Subcutaneous abdominal adipose tissue (tissue), 5 donors: ENCODE data around the gene MTA1.

Experiments used
- H3K27ac ChIP-seq: one replicate; pipeline ENCODE4 v1.7.0; 2013; ENCODE audit warnings: low read depth, mild to moderate bottlenecking, inconsistent platforms, low read length, moderate library complexity
- H3K27me3 ChIP-seq, 5 donors: one replicate each; pipeline ENCODE4 v1.7.0; 2013; ENCODE audit warnings: low read length in 5 of 5, inconsistent platforms in 1 of 5; ENCODE audit not compliant: control insufficient read depth in 5 of 5, insufficient read depth in 4 of 5
- H3K36me3 ChIP-seq, 5 donors: one replicate each; pipeline ENCODE4 v1.7.0; 2013; ENCODE audit warnings: low read length in 5 of 5; ENCODE audit not compliant: control insufficient read depth in 5 of 5, insufficient read depth in 5 of 5
- H3K4me1 ChIP-seq, 5 donors: one replicate each; pipeline ENCODE4 v1.7.0; 2013; ENCODE audit warnings: low read length in 5 of 5, mild to moderate bottlenecking in 3 of 5, moderate library complexity in 1 of 5; ENCODE audit not compliant: control insufficient read depth in 5 of 5, insufficient read depth in 5 of 5
- H3K4me3 ChIP-seq, 5 donors: one replicate each; pipeline ENCODE4 v1.7.0; 2013; ENCODE audit warnings: low read length in 5 of 5, low read depth in 1 of 5
- H3K9ac ChIP-seq, 5 donors: one replicate each; pipeline ENCODE4 v1.7.0; 2013; ENCODE audit warnings: low read length in 5 of 5, mild to moderate bottlenecking in 4 of 5, moderate library complexity in 3 of 5
- H3K9me3 ChIP-seq, 5 donors: one replicate each; pipeline ENCODE4 v1.7.0; 2013; ENCODE audit warnings: low read length in 5 of 5; ENCODE audit not compliant: control insufficient read depth in 5 of 5
- donor health status: healthy.
- donor health status: healthy.
- donor health status: healthy.
- donor health status: healthy.
- donor health status: healthy.

Gene MTA1

DNA sequence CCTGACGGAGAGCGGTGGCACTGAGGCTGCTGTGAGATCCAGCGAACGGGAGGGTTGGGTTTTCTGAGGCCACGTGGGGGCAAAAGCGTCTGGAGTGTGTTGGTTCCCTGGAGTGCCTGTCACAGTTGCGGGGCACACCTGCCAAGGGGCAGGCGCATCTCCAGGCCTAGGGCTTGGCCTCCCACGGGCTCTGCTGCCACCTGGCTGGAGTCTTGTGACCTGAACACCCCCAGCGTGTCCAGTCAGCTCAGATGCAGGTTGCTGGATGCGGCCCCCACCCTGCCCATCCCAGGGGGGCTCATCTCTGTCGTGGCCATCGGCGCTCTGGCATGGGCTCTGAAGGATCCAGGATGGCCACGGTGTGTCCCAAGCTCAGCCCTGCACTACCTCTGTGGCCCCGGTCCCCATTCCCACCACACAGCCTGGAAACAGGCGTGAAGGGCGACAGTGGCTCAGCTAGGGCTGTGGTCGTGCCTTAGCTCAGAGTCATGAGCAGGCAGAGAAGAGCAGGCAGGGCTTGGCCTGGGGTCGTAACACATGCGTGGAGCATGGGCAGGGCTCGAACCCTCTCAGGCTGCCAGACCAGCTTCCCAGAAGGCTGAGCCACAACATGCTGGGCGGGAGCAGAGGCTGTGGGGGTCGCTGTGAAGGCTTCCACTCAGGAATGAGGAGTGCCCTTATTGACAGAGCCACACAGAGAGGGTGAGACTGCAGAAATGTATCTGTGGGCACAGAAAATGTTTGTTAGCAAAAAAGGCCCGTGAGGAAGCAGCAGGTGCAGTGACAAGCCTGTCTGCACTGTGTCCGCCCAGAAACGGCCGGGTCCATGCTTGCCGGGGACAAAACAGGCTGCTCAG lies 31.5 kb downstream of the MTA1 start:
- H3K9ac ChIP-seq = no peak overlapping the region
- no peak overlapping the region for H3K27ac ChIP-seq
- H3K9me3 ChIP-seq = no peaks in the 10 kb centered on the region
- no peak overlapping the region for H3K4me3 ChIP-seq
- H3K36me3 ChIP-seq = peaks cover 0 to 72% (median 52%) of the 10 kb centered on the region in 5 donors
- no peaks in the 10 kb centered on the region for H3K27me3 ChIP-seq
- H3K4me1 ChIP-seq = peaks cover 0 to 17% (median 11%) of the 10 kb centered on the region in 5 donors

DNA sequence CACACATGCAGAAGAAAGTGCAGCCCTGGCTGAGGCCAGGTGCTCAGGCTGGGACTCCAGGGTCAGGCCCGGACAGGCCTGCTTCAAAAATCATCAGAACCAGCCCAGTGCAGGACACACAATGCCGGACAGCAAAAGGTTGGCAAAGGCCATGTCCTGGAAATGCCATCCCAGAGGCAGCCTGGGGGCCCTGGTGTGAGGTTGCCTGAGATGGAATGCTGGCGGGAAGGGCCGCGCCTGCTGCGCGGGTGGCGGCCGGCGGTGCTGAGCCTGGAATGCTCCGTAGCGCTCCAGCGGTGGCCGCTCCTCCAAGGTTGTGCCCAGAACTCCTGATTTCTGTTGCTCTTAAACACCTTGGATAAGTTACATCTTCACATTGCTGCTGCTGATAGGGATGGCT lies 33.3 kb downstream of the MTA1 start:
- no peak overlapping the region for H3K27ac ChIP-seq
- no peaks in the 10 kb centered on the region for H3K27me3 ChIP-seq
- no peaks in the 10 kb centered on the region for H3K9me3 ChIP-seq
- H3K36me3 ChIP-seq = peaks cover 0 to 81% (median 60%) of the 10 kb centered on the region in 5 donors
- H3K9ac ChIP-seq = no peak overlapping the region
- H3K4me1 ChIP-seq = peaks cover 0 to 17% (median 11%) of the 10 kb centered on the region in 5 donors
- no peak overlapping the region for H3K4me3 ChIP-seq

DNA sequence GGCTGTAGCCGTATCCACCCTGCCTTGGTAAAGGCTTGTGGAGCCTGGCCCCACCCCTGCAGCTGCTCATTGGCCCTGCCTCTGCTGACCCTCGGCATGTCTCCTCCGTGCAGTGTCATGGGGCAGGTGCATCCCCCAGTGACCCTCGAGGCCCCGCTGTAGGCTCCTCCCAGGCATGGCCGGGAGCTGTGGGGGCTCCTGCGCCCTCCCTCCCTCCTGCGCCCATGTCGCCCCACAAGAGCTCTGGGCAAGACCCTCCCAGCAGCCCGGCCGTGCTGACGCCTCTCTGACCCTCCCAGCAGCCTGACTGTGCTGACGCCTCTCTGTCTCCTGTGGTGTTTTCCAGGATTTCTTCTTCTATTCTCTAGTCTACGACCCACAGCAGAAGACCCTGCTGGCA lies 34.2 kb downstream of the MTA1 start:
- Histone ChIP-seq H3K27me3 (no peaks in the 10 kb centered on the region), H3K36me3 (peaks cover 0 to 88% (median 60%) of the 10 kb centered on the region in 5 donors), H3K27ac (no peak overlapping the region), H3K4me3 (no peak overlapping the region), H3K9me3 (no peaks in the 10 kb centered on the region), H3K4me1 (peaks cover 0 to 11% (median 3%) of the 10 kb centered on the region in 5 donors), H3K9ac (no peak overlapping the region)

DNA sequence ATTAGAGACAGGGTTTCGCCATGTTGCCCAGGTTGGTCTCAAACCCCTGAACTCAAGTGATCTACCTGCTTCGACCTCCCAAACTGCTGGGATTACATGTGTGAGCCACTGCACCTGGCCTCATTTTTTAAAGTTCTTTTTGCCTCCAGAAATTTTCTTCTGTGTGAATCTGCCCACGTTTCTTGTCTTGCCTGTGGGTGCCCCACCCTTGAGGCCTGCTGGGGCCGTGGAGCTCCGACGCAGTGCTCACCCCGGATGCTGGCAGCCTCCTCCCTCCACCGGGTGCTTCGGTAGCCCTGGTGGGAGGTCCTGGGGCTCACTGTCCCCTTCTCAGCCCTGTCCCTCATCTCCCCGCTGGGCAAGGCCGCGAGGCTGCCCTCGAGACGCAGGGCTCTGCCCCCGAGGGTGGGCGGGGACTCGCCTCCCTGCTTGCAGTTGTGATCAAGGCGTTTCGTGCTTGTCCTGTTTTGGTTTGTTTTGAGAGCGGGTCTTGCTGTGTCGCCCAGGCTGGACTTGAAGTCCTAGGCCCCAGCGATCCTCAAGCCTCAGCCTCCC lies 35.5 kb downstream of the MTA1 start:
- H3K9me3 ChIP-seq = no peaks in the 10 kb centered on the region
- H3K27me3 ChIP-seq = no peaks in the 10 kb centered on the region
- no peak overlapping the region for H3K27ac ChIP-seq
- peaks cover 0 to 83% (median 58%) of the 10 kb centered on the region in 5 donors for H3K36me3 ChIP-seq
- no peak overlapping the region for H3K4me3 ChIP-seq
- H3K9ac ChIP-seq = no peak overlapping the region
- H3K4me1 ChIP-seq = no peaks in the 10 kb centered on the region

DNA sequence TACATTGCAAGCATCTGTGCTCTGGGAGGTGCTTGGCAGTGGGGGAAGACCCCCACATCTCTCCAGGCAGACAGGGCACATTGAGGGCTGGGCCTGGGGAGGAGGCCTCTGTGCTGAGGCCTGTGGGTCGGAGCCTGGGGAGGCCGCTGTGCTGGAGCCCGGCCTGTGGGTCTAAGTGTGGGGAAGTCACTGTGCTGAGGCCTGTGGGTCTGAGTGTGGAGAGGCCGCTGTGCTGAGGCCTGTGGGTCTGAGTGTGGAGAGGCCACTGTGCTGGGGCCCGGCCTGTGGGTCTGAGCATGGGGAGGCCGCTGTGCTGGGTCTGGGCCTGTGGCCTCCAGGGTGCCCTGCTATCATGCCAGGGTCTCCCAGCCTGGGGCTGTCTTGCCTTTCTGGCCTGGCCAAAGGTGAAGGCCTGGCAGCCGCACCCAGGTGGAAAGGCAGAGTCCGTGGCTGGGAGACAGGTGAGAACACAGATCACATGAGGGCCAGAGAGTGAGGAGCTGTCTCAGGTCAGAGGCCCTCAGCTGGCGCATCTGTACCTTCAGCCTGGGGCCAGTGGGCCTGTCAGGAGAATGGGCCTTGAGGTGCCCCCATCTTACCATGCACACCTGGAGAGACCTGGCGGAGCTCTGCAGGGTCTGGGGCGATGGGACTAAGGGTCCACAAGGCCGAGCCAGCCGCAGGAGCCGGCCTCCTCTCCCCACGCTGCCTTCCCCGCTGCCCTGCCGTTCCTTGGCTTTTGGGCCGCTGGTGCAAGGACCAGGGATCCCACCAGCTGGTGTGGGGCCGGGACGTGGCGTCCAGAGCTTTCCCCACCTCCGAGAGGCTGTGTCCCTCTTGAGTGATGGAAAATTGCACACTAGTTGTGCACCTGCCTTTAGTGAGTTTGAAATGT lies 36.4 kb downstream of the MTA1 start:
- Histone ChIP-seq H3K4me3 (no peak overlapping the region), H3K9me3 (no peaks in the 10 kb centered on the region), H3K9ac (no peak overlapping the region), H3K4me1 (no peaks in the 10 kb centered on the region), H3K36me3 (peaks cover 0 to 83% (median 58%) of the 10 kb centered on the region in 5 donors), H3K27me3 (no peaks in the 10 kb centered on the region), H3K27ac (no peak overlapping the region)

DNA sequence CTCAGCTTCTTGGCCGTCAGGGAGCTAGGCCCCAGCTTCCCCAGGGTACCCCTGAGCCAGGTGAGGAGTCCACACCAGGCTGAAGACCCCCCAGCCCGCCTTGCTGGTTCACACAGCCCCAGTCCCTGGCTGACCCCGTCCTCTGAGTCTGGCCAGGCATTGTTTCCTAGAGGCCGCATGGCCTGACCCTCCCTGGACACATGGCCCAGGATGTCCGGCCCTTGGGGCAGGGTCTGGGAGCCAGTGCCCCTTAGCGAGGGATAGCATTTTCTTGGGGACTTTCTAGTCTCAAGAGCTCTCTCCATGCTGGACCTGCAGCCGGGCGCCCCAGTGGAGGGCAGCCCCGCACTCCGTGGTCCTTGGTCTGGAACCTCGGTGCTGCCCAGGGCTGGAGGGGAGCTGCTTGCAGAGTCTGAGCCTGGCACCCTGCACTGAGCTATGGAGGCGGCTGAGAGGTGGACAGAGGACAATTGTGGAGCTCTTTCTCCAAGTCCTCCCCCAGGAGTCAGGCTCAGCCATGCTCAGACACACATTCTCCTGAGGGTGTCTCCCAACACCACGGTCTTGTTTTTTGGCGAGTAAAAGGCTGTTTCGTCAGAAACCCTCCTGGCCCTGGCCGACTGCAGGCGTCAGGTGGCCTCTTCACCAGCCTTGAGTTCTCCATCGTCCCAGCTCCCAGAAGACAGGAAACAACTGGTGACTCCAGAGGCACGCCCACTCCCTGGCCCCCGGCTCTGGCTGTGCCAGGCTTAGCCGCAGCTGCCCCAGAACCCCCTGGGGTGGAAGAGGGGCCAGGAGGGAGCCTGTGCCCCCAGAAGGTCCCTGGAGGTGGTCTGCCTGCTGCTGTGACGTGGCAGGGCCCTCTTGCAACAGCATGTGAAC lies 37.4 kb downstream of the MTA1 start:
- H3K27ac ChIP-seq = no peak overlapping the region

DNA sequence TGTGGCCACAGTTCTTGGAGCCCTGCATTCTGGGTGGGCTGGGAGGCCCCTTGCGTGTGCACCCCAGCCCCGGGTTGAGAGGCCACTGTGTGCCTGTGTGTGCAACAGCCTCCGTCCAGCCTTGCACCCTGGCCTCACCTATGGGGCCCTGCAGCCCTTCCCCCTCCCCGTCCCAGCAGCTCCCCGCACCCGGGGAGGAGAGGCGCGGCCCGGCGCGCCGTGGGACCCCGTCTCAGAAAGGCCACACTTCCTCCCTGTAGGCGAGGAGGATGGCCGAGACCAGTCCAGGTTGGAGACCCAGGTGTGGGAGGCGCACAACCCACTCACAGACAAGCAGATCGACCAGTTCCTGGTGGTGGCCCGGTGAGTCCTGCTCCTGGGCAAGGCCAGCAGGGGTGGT lies 38.4 kb downstream of the MTA1 start:
- Histone ChIP-seq H3K9me3 (no peaks in the 10 kb centered on the region), H3K27ac (no peak overlapping the region), H3K4me3 (no peak overlapping the region), H3K27me3 (no peaks in the 10 kb centered on the region), H3K36me3 (peaks cover 0 to 84% (median 61%) of the 10 kb centered on the region in 5 donors), H3K4me1 (no peaks in the 10 kb centered on the region), H3K9ac (no peak overlapping the region)

More for the DNA sequence above, 37.4 kb downstream of the MTA1 start:
- Histone ChIP-seq H3K27me3 (no peaks in the 10 kb centered on the region), H3K4me3 (no peak overlapping the region), H3K9ac (no peak overlapping the region), H3K36me3 (peaks cover 0 to 85% (median 62%) of the 10 kb centered on the region in 5 donors), H3K4me1 (no peaks in the 10 kb centered on the region), H3K9me3 (no peaks in the 10 kb centered on the region)

DNA sequence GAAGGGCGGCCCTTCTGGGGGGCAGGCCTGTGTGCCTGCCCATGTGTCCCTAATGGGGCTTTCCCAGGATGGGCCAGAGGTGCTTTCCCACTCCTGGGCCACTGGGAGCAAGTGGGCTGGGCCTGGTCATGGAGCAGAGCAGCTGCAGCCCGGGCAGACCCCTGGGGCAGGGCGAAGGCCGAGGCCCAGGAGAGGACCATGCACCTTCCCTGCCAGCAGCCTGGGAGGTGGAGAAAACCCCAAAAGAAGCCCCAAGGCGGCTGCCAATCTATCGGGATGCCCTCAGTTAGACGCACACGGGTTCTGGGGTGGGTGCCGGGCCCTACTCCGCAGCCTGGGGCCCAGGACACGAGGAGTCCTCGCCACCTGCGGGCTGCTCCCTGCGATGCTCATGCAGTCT lies 38.9 kb downstream of the MTA1 start:
- H3K27me3 ChIP-seq = no peaks in the 10 kb centered on the region
- no peak overlapping the region for H3K27ac ChIP-seq
- no peak overlapping the region for H3K9ac ChIP-seq
- H3K9me3 ChIP-seq = no peaks in the 10 kb centered on the region
- no peaks in the 10 kb centered on the region for H3K4me1 ChIP-seq
- no peak overlapping the region for H3K4me3 ChIP-seq
- peaks cover 0 to 84% (median 63%) of the 10 kb centered on the region in 5 donors for H3K36me3 ChIP-seq

DNA sequence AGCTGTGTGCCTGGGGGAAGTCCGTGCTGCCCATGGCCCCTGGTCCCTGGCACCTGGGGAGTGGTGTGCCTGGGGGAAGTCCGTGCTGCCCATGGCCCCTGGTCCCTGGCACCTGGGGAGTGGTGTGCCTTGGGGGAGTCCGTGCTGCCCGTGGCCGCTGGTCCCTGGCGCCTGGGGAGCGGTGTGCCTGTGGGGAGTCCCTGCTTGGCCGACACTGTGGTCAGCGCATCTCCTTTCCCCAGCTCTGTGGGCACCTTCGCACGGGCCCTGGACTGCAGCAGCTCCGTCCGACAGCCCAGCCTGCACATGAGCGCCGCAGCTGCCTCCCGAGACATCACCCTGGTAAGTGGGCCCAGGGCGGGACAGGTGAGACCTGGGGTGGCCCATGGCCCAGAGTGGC lies 40.5 kb downstream of the MTA1 start:
- Histone ChIP-seq H3K9ac (no peak overlapping the region), H3K4me1 (no peaks in the 10 kb centered on the region), H3K36me3 (peaks cover 0 to 84% (median 69%) of the 10 kb centered on the region in 5 donors), H3K4me3 (no peak overlapping the region), H3K27me3 (no peaks in the 10 kb centered on the region), H3K9me3 (no peaks in the 10 kb centered on the region), H3K27ac (no peak overlapping the region)
